Measurements from ENCODE around the gene TBC1D13. TPM values are rescaled to one million over a fixed set of nuclear protein-coding genes. Genes with fewer than 3 reads are reported as not detected.
A peak's percentile ranks its signal among the peaks of the same experiment; 100 is the strongest.
"Not testable (repeated sequence)": the region's sequence is repeated elsewhere in the genome, so short reads cannot be mapped to it uniquely, and the experiment has no call there.

Gene TBC1D13
- total RNA-seq, 1 donor from 2014 or later = 31.0 TPM

GRCh38 chr9:128821584-128822406 is 34.7 kb downstream of the TBC1D13 start:
- no peak for DNase-seq (ENCODE audit: low spot score)

- DNase-seq (ENCODE audit: low spot score) = no peak
These were observed 35.5 kb downstream of the TBC1D13 start for GRCh38 chr9:128822407-128823042.

GRCh38 chr9:128823362-128823902 is 36.4 kb downstream of the TBC1D13 start:
- DNase-seq (ENCODE audit: low spot score) = no peak

- DNase-seq (ENCODE audit: low spot score) = no peak
These were observed 36.9 kb downstream of the TBC1D13 start for GRCh38 chr9:128823903-128824406.

- DNase-seq (ENCODE audit: low spot score) = no peak
These were observed 37.9 kb downstream of the TBC1D13 start for GRCh38 chr9:128824911-128825310.

- no peak for DNase-seq (ENCODE audit: low spot score)
These were observed 39.1 kb downstream of the TBC1D13 start for GRCh38 chr9:128825923-128826700.

- DNase-seq (ENCODE audit: low spot score) = no peak
These were observed 41.2 kb downstream of the TBC1D13 start for GRCh38 chr9:128828267-128828666.

GRCh38 chr9:128828719-128829452 is 41.8 kb downstream of the TBC1D13 start:
- DNase-seq (ENCODE audit: low spot score) = no peak

- peak; percentile 94 for DNase-seq (ENCODE audit: low spot score)
These were observed 42.6 kb downstream of the TBC1D13 start, which contains the start of gene SPOUT1 for GRCh38 chr9:128829477-128830251. Gene SPOUT1 (minus strand): TSS chr9:128829794. CDS start chr9:128829780, 14 bp downstream.

GRCh38 chr9:128833696-128834095 is 46.6 kb downstream of the TBC1D13 start:
- no peak for DNase-seq (ENCODE audit: low spot score)

- DNase-seq (ENCODE audit: low spot score) = no peak
These were observed 48.5 kb downstream of the TBC1D13 start for GRCh38 chr9:128835246-128836210.

- no peak for DNase-seq (ENCODE audit: low spot score)
These were observed 49.6 kb downstream of the TBC1D13 start for GRCh38 chr9:128836509-128837145.

- DNase-seq (ENCODE audit: low spot score) = no peak
These were observed 51.3 kb downstream of the TBC1D13 start for GRCh38 chr9:128838338-128838737.

GRCh38 chr9:128840524-128840923 is 53.5 kb downstream of the TBC1D13 start:
- no peak for DNase-seq (ENCODE audit: low spot score)

GRCh38 chr9:128841694-128842492 is 54.8 kb downstream of the TBC1D13 start:
- no peak for DNase-seq (ENCODE audit: low spot score)

GRCh38 chr9:128843171-128843570 is 56.1 kb downstream of the TBC1D13 start:
- DNase-seq (ENCODE audit: low spot score) = not testable (repeated sequence)

GRCh38 chr9:128845186-128845931 is 58.3 kb downstream of the TBC1D13 start:
- no peak for DNase-seq (ENCODE audit: low spot score)

Measured in mucosa of gallbladder (tissue), 1 donor.